Rectal smooth muscle tissue (tissue), 1 donor: ENCODE measurements around the gene OOSP4B.
"Not testable (repeated sequence)": the region's sequence is repeated elsewhere in the genome, so short reads cannot be mapped to it uniquely, and the experiment has no call there.

Experiments used
- H3K27ac ChIP-seq: one replicate; pipeline ENCODE4 v1.7.0; 2013; ENCODE audit warnings: low read depth, low read length, inconsistent platforms
- H3K27me3 ChIP-seq: one replicate; pipeline ENCODE4 v1.7.0; 2013; ENCODE audit warnings: low read length; ENCODE audit not compliant: control insufficient read depth, insufficient read depth
- H3K36me3 ChIP-seq: one replicate; pipeline ENCODE4 v1.7.0; 2013; ENCODE audit warnings: low read length; ENCODE audit not compliant: control insufficient read depth, insufficient read depth
- H3K4me1 ChIP-seq: one replicate; pipeline ENCODE4 v1.7.0; 2013; ENCODE audit warnings: low read length; ENCODE audit not compliant: control insufficient read depth, insufficient read depth
- H3K4me3 ChIP-seq: one replicate; pipeline ENCODE4 v1.7.0; 2013; ENCODE audit warnings: low read length
- H3K9ac ChIP-seq: one replicate; pipeline ENCODE4 v1.7.0; 2013; ENCODE audit warnings: low read length

OOSP4B gene

DNA sequence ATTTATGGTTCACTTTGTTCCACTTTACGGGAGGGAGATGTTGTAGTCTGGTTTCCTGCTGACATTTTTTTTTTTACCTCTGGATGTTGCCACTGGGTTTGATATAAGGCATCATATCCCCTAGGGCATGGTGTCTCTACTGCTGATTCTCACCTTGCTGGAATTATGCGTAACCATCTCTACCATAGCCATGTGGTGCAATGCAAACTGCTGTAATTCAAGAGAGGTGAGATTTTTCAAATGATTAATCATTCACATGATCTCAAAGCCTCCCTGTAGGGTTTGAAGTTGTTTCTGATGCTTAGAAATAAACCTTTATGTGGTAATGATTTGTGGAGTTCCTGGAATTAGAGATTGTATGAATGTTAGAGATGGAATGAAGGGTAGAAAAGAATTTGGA lies 52.5 kb downstream of the OOSP4B start:
- Histone ChIP-seq H3K36me3 (no peaks in the 10 kb centered on the region), H3K4me1 (no peaks in the 10 kb centered on the region), H3K4me3 (no peak overlapping the region), H3K27ac (no peak overlapping the region), H3K27me3 (no peaks in the 10 kb centered on the region), H3K9ac (no peak overlapping the region)

DNA sequence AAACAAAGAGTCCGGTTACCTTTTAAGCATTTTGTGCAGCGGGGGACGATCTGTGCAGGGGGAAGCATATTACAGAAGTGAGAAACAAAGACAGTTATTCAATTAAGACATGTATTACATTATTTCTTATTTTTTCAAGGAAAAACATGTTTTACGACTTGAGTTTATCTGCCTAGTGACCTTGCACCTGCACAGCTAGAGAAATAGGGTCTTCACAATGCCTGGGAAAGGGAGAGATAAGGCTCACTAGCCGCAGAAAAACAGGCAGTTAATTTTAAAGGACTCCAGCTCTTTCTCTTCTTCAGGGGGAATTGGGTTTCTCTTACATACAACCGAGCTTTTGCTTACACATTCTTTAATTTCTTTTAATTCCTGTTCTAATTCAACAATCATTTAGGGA lies 54.7 kb downstream of the OOSP4B start:
- not testable (repeated sequence) for H3K36me3 ChIP-seq, H3K4me3 ChIP-seq, H3K9ac ChIP-seq, H3K27ac ChIP-seq, H3K27me3 ChIP-seq, H3K4me1 ChIP-seq

DNA sequence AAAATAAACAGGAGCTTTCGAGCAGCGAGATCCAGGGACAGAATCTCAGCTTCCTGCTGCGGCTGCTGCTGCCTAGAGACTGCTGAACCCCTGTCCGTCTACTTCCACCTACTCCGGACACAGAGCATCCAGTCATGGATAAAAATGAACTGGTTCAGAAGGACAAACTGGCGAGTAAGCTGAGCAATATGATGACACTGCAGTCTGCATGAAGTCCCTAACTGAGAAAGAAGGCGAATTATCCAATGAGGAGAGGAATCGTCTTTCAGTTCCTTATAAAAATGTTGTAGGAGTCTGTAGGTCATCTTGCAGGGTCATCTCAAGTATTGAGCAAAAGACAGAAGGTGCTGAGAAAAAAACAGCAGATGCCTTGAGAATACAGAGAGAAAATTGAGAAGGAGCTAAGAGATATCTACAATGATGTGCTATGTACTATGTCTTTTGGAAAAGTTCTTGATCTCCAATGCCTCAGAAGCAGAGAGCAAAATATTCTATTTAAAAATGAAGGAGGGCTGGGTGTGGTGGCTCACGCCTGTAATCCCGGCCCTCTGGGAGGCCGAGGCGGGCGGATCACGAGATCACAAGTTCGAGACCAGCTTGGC lies 60.3 kb downstream of the OOSP4B start:
- Histone ChIP-seq H3K4me1 (no peaks in the 10 kb centered on the region), H3K4me3 (no peak overlapping the region), H3K9ac (no peak overlapping the region), H3K36me3 (no peaks in the 10 kb centered on the region), H3K27me3 (no peaks in the 10 kb centered on the region), H3K27ac (no peak overlapping the region)

DNA sequence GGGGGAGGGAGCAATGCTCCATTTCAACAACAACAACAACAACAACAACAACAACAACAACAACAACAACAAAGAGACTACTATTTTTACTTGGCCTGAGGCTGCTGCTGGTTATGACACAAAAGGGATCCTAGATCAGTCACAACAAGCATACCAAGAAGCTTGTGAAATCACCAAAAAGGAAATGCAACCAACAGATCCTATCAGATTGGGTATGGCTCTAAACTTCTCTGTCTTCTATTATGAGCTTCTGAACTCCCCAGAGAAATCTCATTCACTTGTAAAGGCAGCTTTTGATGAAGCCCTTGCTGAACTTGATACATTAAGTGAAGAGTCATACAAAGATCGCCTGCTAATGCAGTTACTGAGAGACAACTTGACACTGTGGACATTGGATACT lies 61.0 kb downstream of the OOSP4B start:
- Histone ChIP-seq H3K9ac (no peak overlapping the region), H3K27ac (no peak overlapping the region), H3K36me3 (no peaks in the 10 kb centered on the region), H3K4me3 (no peak overlapping the region), H3K4me1 (no peaks in the 10 kb centered on the region), H3K27me3 (no peaks in the 10 kb centered on the region)

DNA sequence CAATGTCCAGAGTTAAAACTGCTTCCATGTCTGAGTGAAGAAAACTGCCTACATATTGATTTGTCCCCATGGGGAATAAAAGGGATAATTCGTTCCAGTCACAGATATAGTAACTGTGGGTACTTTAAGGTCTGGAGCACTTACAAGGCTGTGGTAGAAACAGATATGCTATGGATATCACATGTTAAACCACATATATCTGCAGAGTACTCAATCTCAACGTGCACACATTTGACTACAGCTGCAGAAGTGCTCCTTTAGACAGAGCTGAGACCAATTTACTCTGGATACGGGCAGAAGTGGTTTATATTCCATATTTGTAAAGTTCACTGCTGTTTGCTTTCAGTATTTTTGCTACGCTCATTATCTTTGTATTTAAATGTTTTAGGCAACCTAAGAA lies 61.8 kb downstream of the OOSP4B start:
- Histone ChIP-seq H3K9ac (no peak overlapping the region), H3K4me3 (no peak overlapping the region), H3K27ac (no peak overlapping the region), H3K36me3 (no peaks in the 10 kb centered on the region), H3K27me3 (no peaks in the 10 kb centered on the region), H3K4me1 (no peaks in the 10 kb centered on the region)

GRCh38 chr11:60080535-60080934 lies 63.6 kb downstream of the OOSP4B start:
- H3K9ac ChIP-seq, result no peak overlapping the region
- no peaks in the 10 kb centered on the region for H3K4me1 ChIP-seq
- H3K27me3 ChIP-seq, result no peaks in the 10 kb centered on the region
- no peak overlapping the region for H3K4me3 ChIP-seq
- no peak overlapping the region for H3K27ac ChIP-seq
- H3K36me3 ChIP-seq, result no peaks in the 10 kb centered on the region
